Testis (tissue), 2 donors: ENCODE results near the gene FSTL4.

Experiments used
- POLR2A ChIP-seq: fragments of 450-650 bp; IDR thresholded peaks from one replicate; pipeline ENCODE4 v1.6.1; 2017; ENCODE audit warnings: antibody characterized with exemption, mild to moderate bottlenecking, moderate library complexity
- TF ChIP-seq, protein P1 (sequence below), 3 experiments: fragments of 450-650 bp in 2 of 3; fragments of 200-600 bp in 1 of 3; sonication (generic) in 1 of 3; IDR thresholded peaks; one replicate each; pipeline ENCODE4 v1.5.1; 2016 to 2019; ENCODE audit warnings: antibody characterized with exemption in 3 of 3, mild to moderate bottlenecking in 2 of 3, moderate library complexity in 1 of 3

- no peak for TF ChIP-seq POLR2A
- TF ChIP-seq, protein P1, sequence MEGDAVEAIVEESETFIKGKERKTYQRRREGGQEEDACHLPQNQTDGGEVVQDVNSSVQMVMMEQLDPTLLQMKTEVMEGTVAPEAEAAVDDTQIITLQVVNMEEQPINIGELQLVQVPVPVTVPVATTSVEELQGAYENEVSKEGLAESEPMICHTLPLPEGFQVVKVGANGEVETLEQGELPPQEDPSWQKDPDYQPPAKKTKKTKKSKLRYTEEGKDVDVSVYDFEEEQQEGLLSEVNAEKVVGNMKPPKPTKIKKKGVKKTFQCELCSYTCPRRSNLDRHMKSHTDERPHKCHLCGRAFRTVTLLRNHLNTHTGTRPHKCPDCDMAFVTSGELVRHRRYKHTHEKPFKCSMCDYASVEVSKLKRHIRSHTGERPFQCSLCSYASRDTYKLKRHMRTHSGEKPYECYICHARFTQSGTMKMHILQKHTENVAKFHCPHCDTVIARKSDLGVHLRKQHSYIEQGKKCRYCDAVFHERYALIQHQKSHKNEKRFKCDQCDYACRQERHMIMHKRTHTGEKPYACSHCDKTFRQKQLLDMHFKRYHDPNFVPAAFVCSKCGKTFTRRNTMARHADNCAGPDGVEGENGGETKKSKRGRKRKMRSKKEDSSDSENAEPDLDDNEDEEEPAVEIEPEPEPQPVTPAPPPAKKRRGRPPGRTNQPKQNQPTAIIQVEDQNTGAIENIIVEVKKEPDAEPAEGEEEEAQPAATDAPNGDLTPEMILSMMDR (IDR thresholded peaks at IDR 0.05), result no peak
These were observed 141.5 kb downstream of the FSTL4 start for GRCh38 chr5:133470841-133471240.
